ENCODE measurements around the gene RANGRF. TPM values are rescaled to one million over a fixed set of nuclear protein-coding genes. Genes with fewer than 3 reads are reported as not detected.

Gene RANGRF
- total RNA-seq, 2 donors from 2014 or later = 4.7 to 13.5 TPM

GRCh38 chr17:8282345-8282744 lies 6.1 kb upstream of the RANGRF start:
- no peak for TF ChIP-seq POLR2A (IDR thresholded peaks at IDR 0.05)
- TF ChIP-seq, protein P1, sequence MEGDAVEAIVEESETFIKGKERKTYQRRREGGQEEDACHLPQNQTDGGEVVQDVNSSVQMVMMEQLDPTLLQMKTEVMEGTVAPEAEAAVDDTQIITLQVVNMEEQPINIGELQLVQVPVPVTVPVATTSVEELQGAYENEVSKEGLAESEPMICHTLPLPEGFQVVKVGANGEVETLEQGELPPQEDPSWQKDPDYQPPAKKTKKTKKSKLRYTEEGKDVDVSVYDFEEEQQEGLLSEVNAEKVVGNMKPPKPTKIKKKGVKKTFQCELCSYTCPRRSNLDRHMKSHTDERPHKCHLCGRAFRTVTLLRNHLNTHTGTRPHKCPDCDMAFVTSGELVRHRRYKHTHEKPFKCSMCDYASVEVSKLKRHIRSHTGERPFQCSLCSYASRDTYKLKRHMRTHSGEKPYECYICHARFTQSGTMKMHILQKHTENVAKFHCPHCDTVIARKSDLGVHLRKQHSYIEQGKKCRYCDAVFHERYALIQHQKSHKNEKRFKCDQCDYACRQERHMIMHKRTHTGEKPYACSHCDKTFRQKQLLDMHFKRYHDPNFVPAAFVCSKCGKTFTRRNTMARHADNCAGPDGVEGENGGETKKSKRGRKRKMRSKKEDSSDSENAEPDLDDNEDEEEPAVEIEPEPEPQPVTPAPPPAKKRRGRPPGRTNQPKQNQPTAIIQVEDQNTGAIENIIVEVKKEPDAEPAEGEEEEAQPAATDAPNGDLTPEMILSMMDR (IDR thresholded peaks at IDR 0.05) = no peak
- Histone ChIP-seq H3K4me3 (no peak overlapping the region), H3K9me3 (no peaks in the 10 kb centered on the region), H3K27me3 (no peaks in the 10 kb centered on the region), H3K36me3 (replicated peaks in 1 of 2; ENCODE audit: insufficient read depth in 1 of 2, low read depth in 2 of 2) (no peaks in the 10 kb centered on the region), H3K27ac (no peak overlapping the region), H3K4me1 (peaks cover 34% of the 10 kb centered on the region)
- WGBS, 2 donors = 57 to 81% methylated on average over 3 of the region's 3 CpGs
- intact Hi-C loops (cut with DNase I) = no loop called here
- DNase-seq = no peak
- ATAC-seq = no peak

GRCh38 chr17:8283356-8283755 lies 5.1 kb upstream of the RANGRF start:
- H3K9me3 ChIP-seq = no peaks in the 10 kb centered on the region
- H3K27ac ChIP-seq = no peak overlapping the region
- ATAC-seq (no peak), DNase-seq (no peak)
- WGBS, 2 donors = 78 to 88% methylated on average over 4 of the region's 4 CpGs
- H3K4me3 ChIP-seq = no peak overlapping the region
- no peaks in the 10 kb centered on the region for H3K36me3 ChIP-seq (replicated peaks in 1 of 2; ENCODE audit: insufficient read depth in 1 of 2, low read depth in 2 of 2)
- intact Hi-C loops (cut with DNase I) = no loop called here
- H3K27me3 ChIP-seq = no peaks in the 10 kb centered on the region
- peaks cover 39% of the 10 kb centered on the region for H3K4me1 ChIP-seq
- TF ChIP-seq, protein P1 (IDR thresholded peaks at IDR 0.05) = no peak
- TF ChIP-seq POLR2A (IDR thresholded peaks at IDR 0.05) = no peak

DNA sequence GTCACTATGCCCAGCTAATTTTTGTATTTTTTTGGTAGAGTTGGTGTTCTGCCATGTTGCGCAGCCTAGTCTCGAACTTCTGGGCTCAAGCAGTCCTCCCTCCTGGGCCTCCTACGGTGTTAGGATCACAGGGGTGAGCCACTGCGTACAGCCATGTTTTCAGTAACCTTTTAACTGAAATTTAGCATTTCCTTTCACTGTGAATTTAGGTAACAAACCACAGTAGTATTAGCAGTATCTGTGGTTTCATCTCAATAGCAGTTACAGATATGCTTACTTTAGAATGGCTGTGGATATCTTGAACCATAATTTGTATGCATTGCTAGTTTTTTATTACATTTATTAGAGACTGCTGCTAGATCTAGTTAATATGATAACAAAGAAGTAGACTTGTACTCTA lies 4.3 kb upstream of the RANGRF start:
- Histone ChIP-seq H3K36me3 (replicated peaks in 1 of 2; ENCODE audit: insufficient read depth in 1 of 2, low read depth in 2 of 2) (no peaks in the 10 kb centered on the region), H3K4me3 (no peak overlapping the region), H3K27ac (no peak overlapping the region), H3K9me3 (no peaks in the 10 kb centered on the region), H3K27me3 (no peaks in the 10 kb centered on the region), H3K4me1 (peaks cover 47% of the 10 kb centered on the region)
- TF ChIP-seq, protein P1 (IDR thresholded peaks at IDR 0.05) = no peak
- TF ChIP-seq POLR2A (IDR thresholded peaks at IDR 0.05) = no peak
- ATAC-seq (no peak), DNase-seq (no peak)
- 95% methylated on average over 4 of the region's 4 CpGs for WGBS, 2 donors
- intact Hi-C loops (cut with DNase I) = no loop called here

GRCh38 chr17:8285270-8286181 lies 2.9 kb upstream of the RANGRF start:
- H3K27me3 ChIP-seq = no peaks in the 10 kb centered on the region
- peak overlapping the region in 3 of 4 donors; percentile 4 to 40 (median 11) for H3K27ac ChIP-seq
- H3K4me1 ChIP-seq = peaks cover 50% of the 10 kb centered on the region
- H3K9me3 ChIP-seq = no peaks in the 10 kb centered on the region
- no peak overlapping the region for H3K4me3 ChIP-seq
- intact Hi-C loops (cut with DNase I) = no loop called here
- no peak for TF ChIP-seq POLR2A (IDR thresholded peaks at IDR 0.05)
- TF ChIP-seq, protein P1 (IDR thresholded peaks at IDR 0.05) = peak in 1 of 7 experiments; percentile 5
- DNase-seq (peak; percentile 54 to 83 (median 72)), ATAC-seq (peak; percentile 58)
- 41% methylated on average over 7 to 10 of the region's 10 CpGs for WGBS, 2 donors
- H3K36me3 ChIP-seq (replicated peaks in 1 of 2; ENCODE audit: insufficient read depth in 1 of 2, low read depth in 2 of 2) = no peaks in the 10 kb centered on the region

Measured in body of pancreas (tissue), 4 donors.